Liver (tissue), 9 donors: ENCODE results near the gene JDP2. TPM values are rescaled to one million over a fixed set of nuclear protein-coding genes. Genes with fewer than 3 reads are reported as not detected.

Experiments used
- DNase-seq: peaks from one replicate; pipeline ENCODE4 v3.0.0-alpha.2; 2017; ENCODE audit warnings: low spot score
- H3K27ac ChIP-seq, 2 donors: one replicate each; pipeline ENCODE4 v1.7.0; 2013; ENCODE audit warnings: inconsistent platforms in 2 of 2, low read length in 2 of 2, control low read depth in 1 of 2, low read depth in 1 of 2, mild to moderate bottlenecking in 1 of 2
- H3K27me3 ChIP-seq, 4 donors: one replicate each; pipeline versions ENCODE4 v1.6.1 to v1.7.0; 2013; ENCODE audit warnings: low read length in 3 of 4, inconsistent platforms in 1 of 4, mild to moderate bottlenecking in 1 of 4, moderate library complexity in 1 of 4; ENCODE audit not compliant: control insufficient read depth in 4 of 4, insufficient read depth in 4 of 4
- H3K36me3 ChIP-seq, 4 donors: one replicate each; pipeline versions ENCODE4 v1.6.1 to v1.7.0; 2013; ENCODE audit warnings: low read length in 3 of 4, mild to moderate bottlenecking in 3 of 4, low read depth in 1 of 4, moderate library complexity in 1 of 4; ENCODE audit not compliant: control insufficient read depth in 4 of 4, insufficient read depth in 3 of 4
- H3K4me1 ChIP-seq, 4 donors: one replicate each; pipeline versions ENCODE4 v1.6.1 to v1.7.0; 2013; ENCODE audit warnings: low read length in 3 of 4, mild to moderate bottlenecking in 3 of 4, moderate library complexity in 1 of 4; ENCODE audit not compliant: control insufficient read depth in 4 of 4, insufficient read depth in 4 of 4
- H3K4me3 ChIP-seq, 3 donors: one replicate each; pipeline versions ENCODE4 v1.6.1 to v1.7.0; 2013; ENCODE audit warnings: low read length in 3 of 3, control low read depth in 1 of 3, low read depth in 1 of 3, mild to moderate bottlenecking in 1 of 3
- H3K9ac ChIP-seq, 2 donors: one replicate each; pipeline ENCODE4 v1.7.0; 2013; ENCODE audit warnings: low read length in 2 of 2, mild to moderate bottlenecking in 2 of 2, moderate library complexity in 2 of 2, control low read depth in 1 of 2, low read depth in 1 of 2
- H3K9me3 ChIP-seq, 4 donors: one replicate each; pipeline versions ENCODE4 v1.6.1 to v1.7.0; 2013; ENCODE audit warnings: low read length in 3 of 4; ENCODE audit not compliant: control insufficient read depth in 4 of 4
- EGR1 ChIP-seq, 2 donors: IDR thresholded peaks; 2 replicates each; pipeline ENCODE4 v1.6.1; 2016 to 2018; ENCODE audit warnings: antibody characterized with exemption in 2 of 2, low read depth in 2 of 2
- FOXA1 ChIP-seq: IDR thresholded peaks from 2 replicates; pipeline ENCODE4 v1.6.1; 2016; ENCODE audit warnings: antibody characterized with exemption
- FOXA2 ChIP-seq: IDR thresholded peaks from 2 replicates; pipeline ENCODE4 v1.6.1; 2016; ENCODE audit warnings: antibody characterized with exemption
- GABPA ChIP-seq, 2 donors: IDR thresholded peaks in 1 of 2; conservative IDR thresholded peaks in 1 of 2; 2 replicates each; pipeline ENCODE4 v1.6.1; 2016; ENCODE audit warnings: antibody characterized with exemption in 2 of 2, mild to moderate bottlenecking in 1 of 2, moderate library complexity in 1 of 2
- HNF4A ChIP-seq, 2 donors: conservative IDR thresholded peaks; 2 replicates each; pipeline ENCODE4 v1.6.1; 2016; ENCODE audit warnings: antibody characterized with exemption in 2 of 2, mild to moderate bottlenecking in 2 of 2
- HNF4G ChIP-seq: IDR thresholded peaks from 2 replicates; pipeline ENCODE4 v1.6.1; 2016; ENCODE audit warnings: antibody characterized with exemption
- JUND ChIP-seq, 2 donors: IDR thresholded peaks; 2 replicates each; pipeline ENCODE4 v1.6.1; 2016; ENCODE audit warnings: antibody characterized with exemption in 2 of 2
- NR2F2 ChIP-seq: IDR thresholded peaks from 2 replicates; pipeline ENCODE4 v1.6.1; 2016; ENCODE audit warnings: antibody characterized with exemption
- RAD21 ChIP-seq, 2 donors: IDR thresholded peaks; 2 replicates each; pipeline ENCODE4 v1.6.1; 2016; ENCODE audit warnings: antibody characterized with exemption in 2 of 2, mild to moderate bottlenecking in 2 of 2
- RXRA ChIP-seq, 2 donors: IDR thresholded peaks; 2 replicates each; pipeline ENCODE4 v1.6.1; 2017 to 2018; ENCODE audit warnings: antibody characterized with exemption in 2 of 2, mild to moderate bottlenecking in 1 of 2
- SP1 ChIP-seq: IDR thresholded peaks from 2 replicates; pipeline ENCODE4 v1.6.1; 2018; ENCODE audit warnings: antibody characterized with exemption, mild to moderate bottlenecking
- TAF1 ChIP-seq: conservative IDR thresholded peaks from 2 replicates; pipeline ENCODE4 v1.6.1; 2016; ENCODE audit warnings: antibody characterized with exemption, mild to moderate bottlenecking
- YY1 ChIP-seq: IDR thresholded peaks from 2 replicates; pipeline ENCODE4 v1.6.1; 2016; ENCODE audit warnings: antibody characterized with exemption, mild to moderate bottlenecking
- WGBS: extraction: QIAGEN DNeasy Blood & Tissue Kit; methylation state at CpG from one replicate; pipeline ENCODE4 v1.1.7; 2013; 5-methylcytosine and 5-hydroxymethylcytosine counted together
- polyA plus RNA-seq, 2 donors: library from polyadenylated mRNA; stranded (reverse) in 1 of 2; unstranded in 1 of 2; fragments of 200-250 nt in 1 of 2; fragments of >200 nt in 1 of 2; fragmentation: Nextera tagmentation in 1 of 2; extraction: Ambion mirVana in 1 of 2; gene quantifications; one replicate each; pipeline versions ENCODE4 v1.2.1 to v1.2.3, GENCODE V29; 2013 to 2015
- total RNA-seq, 2 donors: library from RNA; depleted of rRNA; stranded (reverse); fragments of >200 nt; gene quantifications; one replicate each; pipeline ENCODE4 v1.2.3, GENCODE V29; 2014
- TF ChIP-seq, protein P1 (sequence below): IDR thresholded peaks from 2 replicates; pipeline ENCODE4 v1.6.1; 2016; ENCODE audit warnings: antibody characterized with exemption
- TF ChIP-seq, protein P2 (sequence below): IDR thresholded peaks from 2 replicates; pipeline ENCODE4 v1.6.1; 2016; ENCODE audit warnings: antibody characterized with exemption, mild to moderate bottlenecking
- TF ChIP-seq, protein P3 (sequence below): fragments of 150-350 bp; IDR thresholded peaks from 2 replicates; pipeline ENCODE4 v1.5.1; 2017; ENCODE audit warnings: improper control_type of control experiment, low read depth, low read length; ENCODE audit not compliant: missing input control
- TF ChIP-seq, protein P4 (sequence below): IDR thresholded peaks from 2 replicates; pipeline ENCODE4 v1.6.1; 2016; ENCODE audit warnings: antibody characterized with exemption
- TF ChIP-seq, protein P5 (sequence below): IDR thresholded peaks from 2 replicates; pipeline ENCODE4 v1.6.1; 2016; ENCODE audit warnings: antibody characterized with exemption
- donor health status: healthy.
- donor health status: healthy.
- donor health status: healthy.
- donor health status: healthy.
- donor health status: healthy.

The JDP2 gene
- total and polyA plus RNA-seq, 4 donors, result 2.4 to 14.6 (median 8.7) TPM

DNA sequence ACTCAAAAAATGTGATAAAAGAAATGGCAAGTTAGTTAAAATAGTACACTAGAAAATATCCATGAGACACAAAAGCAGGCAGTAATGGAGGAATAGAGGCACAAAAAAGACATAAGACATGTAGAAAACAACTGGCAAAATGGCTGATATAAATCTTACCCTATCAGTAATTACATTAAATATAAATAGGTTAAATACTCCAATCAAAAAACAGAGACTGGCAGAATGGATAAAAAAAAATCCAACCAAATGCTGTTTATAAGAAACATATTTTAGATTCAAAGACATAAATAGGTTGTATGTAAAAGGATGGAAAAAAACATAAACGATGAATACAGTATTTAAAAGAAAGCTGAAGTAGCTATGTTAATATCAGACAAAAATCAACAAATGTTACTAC, 79.1 kb downstream of the JDP2 start:
- H3K9me3 ChIP-seq, result peaks cover 0 to 11% (median 1%) of the 10 kb centered on the region in 4 donors
- H3K27ac ChIP-seq, result no peak overlapping the region
- WGBS, result 88% methylated on average over 1 of the region's 1 CpG
- H3K36me3 ChIP-seq, result no peaks in the 10 kb centered on the region
- no peak overlapping the region for H3K9ac ChIP-seq
- H3K27me3 ChIP-seq, result no peaks in the 10 kb centered on the region
- DNase-seq, result no peak
- H3K4me1 ChIP-seq, result no peaks in the 10 kb centered on the region
- TF ChIP-seq, protein P1, sequence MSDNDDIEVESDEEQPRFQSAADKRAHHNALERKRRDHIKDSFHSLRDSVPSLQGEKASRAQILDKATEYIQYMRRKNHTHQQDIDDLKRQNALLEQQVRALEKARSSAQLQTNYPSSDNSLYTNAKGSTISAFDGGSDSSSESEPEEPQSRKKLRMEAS, result no peak
- no peak for TF ChIP-seq JUND (IDR thresholded peaks at IDR 0.05)
- TF ChIP-seq, protein P2, sequence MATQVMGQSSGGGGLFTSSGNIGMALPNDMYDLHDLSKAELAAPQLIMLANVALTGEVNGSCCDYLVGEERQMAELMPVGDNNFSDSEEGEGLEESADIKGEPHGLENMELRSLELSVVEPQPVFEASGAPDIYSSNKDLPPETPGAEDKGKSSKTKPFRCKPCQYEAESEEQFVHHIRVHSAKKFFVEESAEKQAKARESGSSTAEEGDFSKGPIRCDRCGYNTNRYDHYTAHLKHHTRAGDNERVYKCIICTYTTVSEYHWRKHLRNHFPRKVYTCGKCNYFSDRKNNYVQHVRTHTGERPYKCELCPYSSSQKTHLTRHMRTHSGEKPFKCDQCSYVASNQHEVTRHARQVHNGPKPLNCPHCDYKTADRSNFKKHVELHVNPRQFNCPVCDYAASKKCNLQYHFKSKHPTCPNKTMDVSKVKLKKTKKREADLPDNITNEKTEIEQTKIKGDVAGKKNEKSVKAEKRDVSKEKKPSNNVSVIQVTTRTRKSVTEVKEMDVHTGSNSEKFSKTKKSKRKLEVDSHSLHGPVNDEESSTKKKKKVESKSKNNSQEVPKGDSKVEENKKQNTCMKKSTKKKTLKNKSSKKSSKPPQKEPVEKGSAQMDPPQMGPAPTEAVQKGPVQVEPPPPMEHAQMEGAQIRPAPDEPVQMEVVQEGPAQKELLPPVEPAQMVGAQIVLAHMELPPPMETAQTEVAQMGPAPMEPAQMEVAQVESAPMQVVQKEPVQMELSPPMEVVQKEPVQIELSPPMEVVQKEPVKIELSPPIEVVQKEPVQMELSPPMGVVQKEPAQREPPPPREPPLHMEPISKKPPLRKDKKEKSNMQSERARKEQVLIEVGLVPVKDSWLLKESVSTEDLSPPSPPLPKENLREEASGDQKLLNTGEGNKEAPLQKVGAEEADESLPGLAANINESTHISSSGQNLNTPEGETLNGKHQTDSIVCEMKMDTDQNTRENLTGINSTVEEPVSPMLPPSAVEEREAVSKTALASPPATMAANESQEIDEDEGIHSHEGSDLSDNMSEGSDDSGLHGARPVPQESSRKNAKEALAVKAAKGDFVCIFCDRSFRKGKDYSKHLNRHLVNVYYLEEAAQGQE, result no peak
- no peak for TF ChIP-seq FOXA2
- no peak for TF ChIP-seq HNF4A (conservative IDR thresholded peaks at IDR 0.05)
- TF ChIP-seq YY1, result no peak
- TF ChIP-seq, protein P3, sequence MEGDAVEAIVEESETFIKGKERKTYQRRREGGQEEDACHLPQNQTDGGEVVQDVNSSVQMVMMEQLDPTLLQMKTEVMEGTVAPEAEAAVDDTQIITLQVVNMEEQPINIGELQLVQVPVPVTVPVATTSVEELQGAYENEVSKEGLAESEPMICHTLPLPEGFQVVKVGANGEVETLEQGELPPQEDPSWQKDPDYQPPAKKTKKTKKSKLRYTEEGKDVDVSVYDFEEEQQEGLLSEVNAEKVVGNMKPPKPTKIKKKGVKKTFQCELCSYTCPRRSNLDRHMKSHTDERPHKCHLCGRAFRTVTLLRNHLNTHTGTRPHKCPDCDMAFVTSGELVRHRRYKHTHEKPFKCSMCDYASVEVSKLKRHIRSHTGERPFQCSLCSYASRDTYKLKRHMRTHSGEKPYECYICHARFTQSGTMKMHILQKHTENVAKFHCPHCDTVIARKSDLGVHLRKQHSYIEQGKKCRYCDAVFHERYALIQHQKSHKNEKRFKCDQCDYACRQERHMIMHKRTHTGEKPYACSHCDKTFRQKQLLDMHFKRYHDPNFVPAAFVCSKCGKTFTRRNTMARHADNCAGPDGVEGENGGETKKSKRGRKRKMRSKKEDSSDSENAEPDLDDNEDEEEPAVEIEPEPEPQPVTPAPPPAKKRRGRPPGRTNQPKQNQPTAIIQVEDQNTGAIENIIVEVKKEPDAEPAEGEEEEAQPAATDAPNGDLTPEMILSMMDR, result no peak
- no peak for TF ChIP-seq NR2F2
- TF ChIP-seq, protein P4, sequence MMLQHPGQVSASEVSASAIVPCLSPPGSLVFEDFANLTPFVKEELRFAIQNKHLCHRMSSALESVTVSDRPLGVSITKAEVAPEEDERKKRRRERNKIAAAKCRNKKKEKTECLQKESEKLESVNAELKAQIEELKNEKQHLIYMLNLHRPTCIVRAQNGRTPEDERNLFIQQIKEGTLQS, result no peak
- TF ChIP-seq HNF4G, result no peak
- TF ChIP-seq FOXA1, result no peak
- no peak for TF ChIP-seq SP1
- TF ChIP-seq RXRA (IDR thresholded peaks at IDR 0.05), result no peak
- TF ChIP-seq RAD21 (IDR thresholded peaks at IDR 0.05), result no peak
- TF ChIP-seq, protein P5, sequence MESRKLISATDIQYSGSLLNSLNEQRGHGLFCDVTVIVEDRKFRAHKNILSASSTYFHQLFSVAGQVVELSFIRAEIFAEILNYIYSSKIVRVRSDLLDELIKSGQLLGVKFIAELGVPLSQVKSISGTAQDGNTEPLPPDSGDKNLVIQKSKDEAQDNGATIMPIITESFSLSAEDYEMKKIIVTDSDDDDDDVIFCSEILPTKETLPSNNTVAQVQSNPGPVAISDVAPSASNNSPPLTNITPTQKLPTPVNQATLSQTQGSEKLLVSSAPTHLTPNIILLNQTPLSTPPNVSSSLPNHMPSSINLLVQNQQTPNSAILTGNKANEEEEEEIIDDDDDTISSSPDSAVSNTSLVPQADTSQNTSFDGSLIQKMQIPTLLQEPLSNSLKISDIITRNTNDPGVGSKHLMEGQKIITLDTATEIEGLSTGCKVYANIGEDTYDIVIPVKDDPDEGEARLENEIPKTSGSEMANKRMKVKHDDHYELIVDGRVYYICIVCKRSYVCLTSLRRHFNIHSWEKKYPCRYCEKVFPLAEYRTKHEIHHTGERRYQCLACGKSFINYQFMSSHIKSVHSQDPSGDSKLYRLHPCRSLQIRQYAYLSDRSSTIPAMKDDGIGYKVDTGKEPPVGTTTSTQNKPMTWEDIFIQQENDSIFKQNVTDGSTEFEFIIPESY, result no peak
- no peak for TF ChIP-seq EGR1 (IDR thresholded peaks at IDR 0.05; ENCODE audit: low read depth in 2 of 2)
- TF ChIP-seq TAF1, result no peak
- no peak for TF ChIP-seq GABPA (IDR thresholded peaks at IDR 0.05 in 1 of 2, conservative IDR thresholded peaks at IDR 0.05 in 1 of 2)
- no peak overlapping the region for H3K4me3 ChIP-seq
